Gastroesophageal sphincter (tissue), 4 donors: ENCODE data around the gene NIPBL. TPM values are rescaled to one million over a fixed set of nuclear protein-coding genes. Genes with fewer than 3 reads are reported as not detected.

Source experiments
- ATAC-seq: fragments of 150-250 bp; one replicate; pipeline ENCODE4 v1.9.1; 2016; ENCODE audit warnings: mild to moderate bottlenecking, moderate library complexity
- H3K27ac ChIP-seq, 4 donors: fragments of 200-600 bp; sonication (generic) in 3 of 4; 1 replicate in 3 of 4; 2 replicates in 1 of 4; pipeline ENCODE4 v1.5.1; 2016 to 2019
- H3K27me3 ChIP-seq: fragments of 200-600 bp; sonication (generic); one replicate; pipeline ENCODE4 v1.5.1; 2019
- H3K36me3 ChIP-seq, 2 donors: fragments of 200-600 bp; sonication (generic); one replicate each; pipeline ENCODE4 v1.5.1; 2019; ENCODE audit warnings: control low read depth in 1 of 2
- H3K4me1 ChIP-seq, 3 donors: fragments of 200-600 bp; sonication (generic); 1 replicate in 2 of 3; 2 replicates in 1 of 3; pipeline ENCODE4 v1.5.1; 2016 to 2019; ENCODE audit warnings: control low read depth in 2 of 3
- H3K4me3 ChIP-seq, 2 donors: fragments of 200-600 bp; sonication (generic); one replicate each; pipeline ENCODE4 v1.5.1; 2019; ENCODE audit warnings: mild to moderate bottlenecking in 1 of 2, moderate library complexity in 1 of 2
- H3K9me3 ChIP-seq, 3 donors: fragments of 200-600 bp; sonication (generic); one replicate each; pipeline ENCODE4 v1.5.1; 2017 to 2019; ENCODE audit warnings: control low read depth in 2 of 3
- CTCF ChIP-seq, 4 experiments: fragments of 200-600 bp in 2 of 4; fragments of 450-650 bp in 2 of 4; sonication (generic) in 1 of 4; IDR thresholded peaks; one replicate each; pipeline ENCODE4 v1.5.1; 2017 to 2019; ENCODE audit warnings: antibody characterized with exemption in 4 of 4, mild to moderate bottlenecking in 2 of 4, moderate library complexity in 2 of 4
- EP300 ChIP-seq: sonication (generic); formaldehyde crosslinking; IDR thresholded peaks from one replicate; pipeline ENCODE4 v1.6.1; 2017; ENCODE audit warnings: antibody characterized with exemption, mild to moderate bottlenecking
- POLR2A ChIP-seq, 2 donors: fragments of 450-650 bp; IDR thresholded peaks; one replicate each; pipeline ENCODE4 v1.6.1; 2017; ENCODE audit warnings: antibody characterized with exemption in 2 of 2, mild to moderate bottlenecking in 2 of 2, moderate library complexity in 1 of 2
- POLR2AphosphoS5 ChIP-seq: sonication (generic); formaldehyde crosslinking; IDR thresholded peaks from one replicate; pipeline ENCODE4 v1.6.1; 2017; ENCODE audit warnings: antibody characterized with exemption
- WGBS, 2 donors: methylation state at CpG; one replicate each; pipeline ENCODE4 v1.1.5; 2018; ENCODE audit warnings: low coverage in 1 of 2; 5-methylcytosine and 5-hydroxymethylcytosine counted together
- total RNA-seq, 4 donors: library from RNA; depleted of rRNA; stranded (reverse); fragments of >200 nt; gene quantifications; one replicate each; pipeline ENCODE4 v1.1.0, GENCODE V29; 2016

Gene NIPBL
- total RNA-seq, 4 donors from 2014 or later = 44.9 to 59.4 (median 51.7) TPM

- peak; percentile 29 for ATAC-seq
- H3K36me3 ChIP-seq = peaks cover 0 to 5% of the 10 kb centered on the region in 2 donors
- H3K27me3 ChIP-seq = no peaks in the 10 kb centered on the region
- TF ChIP-seq POLR2AphosphoS5 = no peak
- TF ChIP-seq CTCF (IDR thresholded peaks at IDR 0.05) = no peak
- no peak for TF ChIP-seq EP300
- no peak for TF ChIP-seq POLR2A (IDR thresholded peaks at IDR 0.05)
- H3K4me1 ChIP-seq = peaks cover 4 to 55% (median 17%) of the 10 kb centered on the region in 3 donors
- H3K9me3 ChIP-seq = no peaks in the 10 kb centered on the region
- peak overlapping the region; percentile 97 to 99 (median 97) for H3K27ac ChIP-seq
- 1 to 2% methylated on average over 11 to 26 of the region's 26 CpGs for WGBS, 2 donors
- H3K4me3 ChIP-seq = peak overlapping the region; percentile 80 to 92
Observed at GRCh38 chr5:36875051-36875789, 1.3 kb upstream of the NIPBL start.

- H3K9me3 ChIP-seq = no peaks in the 10 kb centered on the region
- H3K36me3 ChIP-seq = peaks cover 0 to 5% of the 10 kb centered on the region in 2 donors
- peaks cover 8 to 62% (median 22%) of the 10 kb centered on the region in 3 donors for H3K4me1 ChIP-seq
- H3K27me3 ChIP-seq = no peaks in the 10 kb centered on the region
- ATAC-seq = peak; percentile 86
- peak overlapping the region; percentile 80 to 92 for H3K4me3 ChIP-seq
- 0 to 1% methylated on average over 3 to 19 of the region's 47 CpGs for WGBS, 2 donors
- H3K27ac ChIP-seq = peak overlapping the region; percentile 97 to 99 (median 97)
- peak; percentile 17 to 72 (median 56) for TF ChIP-seq CTCF (IDR thresholded peaks at IDR 0.05)
- no peak for TF ChIP-seq EP300
Observed at GRCh38 chr5:36875790-36876298, 725 bp upstream of the NIPBL start.

- H3K9me3 ChIP-seq = no peaks in the 10 kb centered on the region
- H3K4me3 ChIP-seq = peak overlapping the region; percentile 80 to 92
- TF ChIP-seq POLR2A (IDR thresholded peaks at IDR 0.05) = peak; percentile 19 to 23
- TF ChIP-seq EP300 = no peak
- TF ChIP-seq CTCF (IDR thresholded peaks at IDR 0.05) = peak in 2 of 4 experiments; percentile 11 to 16
- TF ChIP-seq POLR2AphosphoS5 = peak; percentile 42
- no peaks in the 10 kb centered on the region for H3K27me3 ChIP-seq
- peaks cover 0 to 4% of the 10 kb centered on the region in 2 donors for H3K36me3 ChIP-seq
- peaks cover 13 to 66% (median 22%) of the 10 kb centered on the region in 3 donors for H3K4me1 ChIP-seq
- 0 to 1% methylated on average over 3 to 29 of the region's 57 CpGs for WGBS, 2 donors
- ATAC-seq = peak; percentile 57
- H3K27ac ChIP-seq = peak overlapping the region; percentile 97 to 99 (median 97)
Observed at GRCh38 chr5:36876965-36877666, 547 bp downstream of the NIPBL start.

- Histone ChIP-seq H3K4me3 (peak overlapping the region; percentile 80 to 92), H3K9me3 (no peaks in the 10 kb centered on the region), H3K36me3 (no peaks in the 10 kb centered on the region), H3K4me1 (peaks cover 13 to 70% (median 22%) of the 10 kb centered on the region in 3 donors), H3K27ac (peak overlapping the region; percentile 97 to 99 (median 97)), H3K27me3 (no peaks in the 10 kb centered on the region)
- no peak for ATAC-seq
- TF ChIP-seq POLR2A (IDR thresholded peaks at IDR 0.05) = no peak
- TF ChIP-seq CTCF (IDR thresholded peaks at IDR 0.05) = no peak
- TF ChIP-seq POLR2AphosphoS5 = no peak
- TF ChIP-seq EP300 = no peak
- 0% methylated on average over 11 of the region's 11 CpGs for WGBS, 2 donors
Observed at GRCh38 chr5:36877667-36878391, 1.3 kb downstream of the NIPBL start.
